Measurements from ENCODE around the gene ISL2. TPM values are rescaled to one million over a fixed set of nuclear protein-coding genes. Genes with fewer than 3 reads are reported as not detected.

Gene ISL2
- total and polyA plus RNA-seq, 2 of the 13 experiments (the other 11 are each of a cell fraction or from before 2014, with no cell fraction given) = 4.3 to 5.1 TPM

DNA sequence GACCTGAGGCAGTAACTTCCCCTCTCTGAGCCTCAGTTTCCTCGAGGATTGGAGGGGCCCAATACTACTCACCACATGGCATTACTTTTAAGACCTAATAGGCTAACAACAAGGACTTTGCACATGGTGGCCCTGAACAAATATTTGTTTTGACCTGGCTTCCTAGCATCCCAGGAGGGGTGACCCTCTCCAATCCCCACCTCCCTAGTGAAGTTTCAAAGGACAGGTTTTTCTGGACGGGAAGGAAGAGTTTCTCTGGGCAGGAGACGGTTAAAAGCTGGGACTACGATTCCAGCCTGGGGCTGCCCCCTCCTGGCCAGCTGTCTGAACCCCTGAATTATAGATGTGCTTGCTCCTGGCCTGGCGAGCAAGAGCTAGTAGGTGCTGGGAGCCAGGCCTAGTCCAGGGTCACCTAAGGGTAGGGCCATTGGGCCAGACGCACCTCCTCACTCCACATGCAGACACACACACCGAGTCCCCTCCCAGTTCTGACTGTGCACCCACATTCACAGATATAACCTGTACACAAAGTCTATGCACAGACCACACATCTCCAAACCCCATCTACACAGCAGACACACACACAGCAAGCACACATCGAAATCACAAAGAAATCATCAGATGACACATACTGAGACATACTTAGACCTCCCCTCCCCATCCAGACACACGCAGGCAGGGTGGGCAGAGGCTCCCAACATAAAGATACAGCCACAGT is 2.7 kb upstream of the ISL2 start (continued):
- TF ChIP-seq, protein P1, sequence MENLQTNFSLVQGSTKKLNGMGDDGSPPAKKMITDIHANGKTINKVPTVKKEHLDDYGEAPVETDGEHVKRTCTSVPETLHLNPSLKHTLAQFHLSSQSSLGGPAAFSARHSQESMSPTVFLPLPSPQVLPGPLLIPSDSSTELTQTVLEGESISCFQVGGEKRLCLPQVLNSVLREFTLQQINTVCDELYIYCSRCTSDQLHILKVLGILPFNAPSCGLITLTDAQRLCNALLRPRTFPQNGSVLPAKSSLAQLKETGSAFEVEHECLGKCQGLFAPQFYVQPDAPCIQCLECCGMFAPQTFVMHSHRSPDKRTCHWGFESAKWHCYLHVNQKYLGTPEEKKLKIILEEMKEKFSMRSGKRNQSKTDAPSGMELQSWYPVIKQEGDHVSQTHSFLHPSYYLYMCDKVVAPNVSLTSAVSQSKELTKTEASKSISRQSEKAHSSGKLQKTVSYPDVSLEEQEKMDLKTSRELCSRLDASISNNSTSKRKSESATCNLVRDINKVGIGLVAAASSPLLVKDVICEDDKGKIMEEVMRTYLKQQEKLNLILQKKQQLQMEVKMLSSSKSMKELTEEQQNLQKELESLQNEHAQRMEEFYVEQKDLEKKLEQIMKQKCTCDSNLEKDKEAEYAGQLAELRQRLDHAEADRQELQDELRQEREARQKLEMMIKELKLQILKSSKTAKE (CRISPR knock-in tag; IDR thresholded peaks at IDR 0.05; ENCODE audit: borderline replicate concordance) = no peak; the same call in 1 of the 2 replicates
- TF ChIP-seq, protein P2, sequence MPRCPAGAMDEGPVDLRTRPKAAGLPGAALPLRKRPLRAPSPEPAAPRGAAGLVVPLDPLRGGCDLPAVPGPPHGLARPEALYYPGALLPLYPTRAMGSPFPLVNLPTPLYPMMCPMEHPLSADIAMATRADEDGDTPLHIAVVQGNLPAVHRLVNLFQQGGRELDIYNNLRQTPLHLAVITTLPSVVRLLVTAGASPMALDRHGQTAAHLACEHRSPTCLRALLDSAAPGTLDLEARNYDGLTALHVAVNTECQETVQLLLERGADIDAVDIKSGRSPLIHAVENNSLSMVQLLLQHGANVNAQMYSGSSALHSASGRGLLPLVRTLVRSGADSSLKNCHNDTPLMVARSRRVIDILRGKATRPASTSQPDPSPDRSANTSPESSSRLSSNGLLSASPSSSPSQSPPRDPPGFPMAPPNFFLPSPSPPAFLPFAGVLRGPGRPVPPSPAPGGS (CRISPR knock-in tag; IDR thresholded peaks at IDR 0.05) = no peak; the same call in 1 of the 2 replicates
- TF ChIP-seq ZFP36 (IDR thresholded peaks at IDR 0.05; ENCODE audit: borderline replicate concordance, low read depth, low read length, partially characterized antibody) = no peak
- 0 out of 2 replicates have a peak, but pooled peaks have one; percentile 44 for TF ChIP-seq ZBTB7B (CRISPR knock-in tag; IDR thresholded peaks at IDR 0.05)
- TF ChIP-seq, protein P3, sequence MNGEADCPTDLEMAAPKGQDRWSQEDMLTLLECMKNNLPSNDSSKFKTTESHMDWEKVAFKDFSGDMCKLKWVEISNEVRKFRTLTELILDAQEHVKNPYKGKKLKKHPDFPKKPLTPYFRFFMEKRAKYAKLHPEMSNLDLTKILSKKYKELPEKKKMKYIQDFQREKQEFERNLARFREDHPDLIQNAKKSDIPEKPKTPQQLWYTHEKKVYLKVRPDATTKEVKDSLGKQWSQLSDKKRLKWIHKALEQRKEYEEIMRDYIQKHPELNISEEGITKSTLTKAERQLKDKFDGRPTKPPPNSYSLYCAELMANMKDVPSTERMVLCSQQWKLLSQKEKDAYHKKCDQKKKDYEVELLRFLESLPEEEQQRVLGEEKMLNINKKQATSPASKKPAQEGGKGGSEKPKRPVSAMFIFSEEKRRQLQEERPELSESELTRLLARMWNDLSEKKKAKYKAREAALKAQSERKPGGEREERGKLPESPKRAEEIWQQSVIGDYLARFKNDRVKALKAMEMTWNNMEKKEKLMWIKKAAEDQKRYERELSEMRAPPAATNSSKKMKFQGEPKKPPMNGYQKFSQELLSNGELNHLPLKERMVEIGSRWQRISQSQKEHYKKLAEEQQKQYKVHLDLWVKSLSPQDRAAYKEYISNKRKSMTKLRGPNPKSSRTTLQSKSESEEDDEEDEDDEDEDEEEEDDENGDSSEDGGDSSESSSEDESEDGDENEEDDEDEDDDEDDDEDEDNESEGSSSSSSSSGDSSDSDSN (CRISPR knock-in tag; IDR thresholded peaks at IDR 0.05) = peak; percentile 30; the same call in 1 of the 2 replicates
- TF ChIP-seq ZNF564 (CRISPR knock-in tag; IDR thresholded peaks at IDR 0.05) = no peak
- TF ChIP-seq, protein P4, sequence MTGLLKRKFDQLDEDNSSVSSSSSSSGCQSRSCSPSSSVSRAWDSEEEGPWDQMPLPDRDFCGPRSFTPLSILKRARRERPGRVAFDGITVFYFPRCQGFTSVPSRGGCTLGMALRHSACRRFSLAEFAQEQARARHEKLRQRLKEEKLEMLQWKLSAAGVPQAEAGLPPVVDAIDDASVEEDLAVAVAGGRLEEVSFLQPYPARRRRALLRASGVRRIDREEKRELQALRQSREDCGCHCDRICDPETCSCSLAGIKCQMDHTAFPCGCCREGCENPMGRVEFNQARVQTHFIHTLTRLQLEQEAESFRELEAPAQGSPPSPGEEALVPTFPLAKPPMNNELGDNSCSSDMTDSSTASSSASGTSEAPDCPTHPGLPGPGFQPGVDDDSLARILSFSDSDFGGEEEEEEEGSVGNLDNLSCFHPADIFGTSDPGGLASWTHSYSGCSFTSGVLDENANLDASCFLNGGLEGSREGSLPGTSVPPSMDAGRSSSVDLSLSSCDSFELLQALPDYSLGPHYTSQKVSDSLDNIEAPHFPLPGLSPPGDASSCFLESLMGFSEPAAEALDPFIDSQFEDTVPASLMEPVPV (CRISPR knock-in tag; IDR thresholded peaks at IDR 0.05) = no peak
- TF ChIP-seq PHB2 (IDR thresholded peaks at IDR 0.05; ENCODE audit: partially characterized antibody) = no peak
- 0 out of 2 replicates have a peak, but pooled peaks have one; percentile 28 for TF ChIP-seq KMT2B (CRISPR knock-in tag; IDR thresholded peaks at IDR 0.05)
- TF ChIP-seq MAFF (IDR thresholded peaks at IDR 0.05; ENCODE audit: low read depth, low read length) = no peak
- no peak for TF ChIP-seq ZFP1 (CRISPR knock-in tag; IDR thresholded peaks at IDR 0.05)
- no peak for TF ChIP-seq ZNF572 (CRISPR knock-in tag; IDR thresholded peaks at IDR 0.05)
- TF ChIP-seq, protein P5, sequence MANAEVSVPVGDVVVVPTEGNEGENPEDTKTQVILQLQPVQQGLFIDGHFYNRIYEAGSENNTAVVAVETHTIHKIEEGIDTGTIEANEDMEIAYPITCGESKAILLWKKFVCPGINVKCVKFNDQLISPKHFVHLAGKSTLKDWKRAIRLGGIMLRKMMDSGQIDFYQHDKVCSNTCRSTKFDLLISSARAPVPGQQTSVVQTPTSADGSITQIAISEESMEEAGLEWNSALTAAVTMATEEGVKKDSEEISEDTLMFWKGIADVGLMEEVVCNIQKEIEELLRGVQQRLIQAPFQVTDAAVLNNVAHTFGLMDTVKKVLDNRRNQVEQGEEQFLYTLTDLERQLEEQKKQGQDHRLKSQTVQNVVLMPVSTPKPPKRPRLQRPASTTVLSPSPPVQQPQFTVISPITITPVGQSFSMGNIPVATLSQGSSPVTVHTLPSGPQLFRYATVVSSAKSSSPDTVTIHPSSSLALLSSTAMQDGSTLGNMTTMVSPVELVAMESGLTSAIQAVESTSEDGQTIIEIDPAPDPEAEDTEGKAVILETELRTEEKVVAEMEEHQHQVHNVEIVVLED (CRISPR knock-in tag; IDR thresholded peaks at IDR 0.05; ENCODE audit: borderline replicate concordance) = peak; percentile 36; the same call in 1 of the 2 replicates
- TF ChIP-seq SPEN (CRISPR knock-in tag; IDR thresholded peaks at IDR 0.05; ENCODE audit: low read depth) = peak; percentile 37; the same call in 1 of the 2 replicates
- TF ChIP-seq HNF4G (IDR thresholded peaks at IDR 0.05; ENCODE audit: borderline replicate concordance, low read depth, low read length) = peak; percentile 23; the same call in 1 of the 2 replicates
- TF ChIP-seq HNF4G (CRISPR knock-in tag; IDR thresholded peaks at IDR 0.05; ENCODE audit: borderline replicate concordance, low read depth) = 0 out of 2 replicates have a peak, but pooled peaks have one; percentile 24
- TF ChIP-seq ZFP90 (CRISPR knock-in tag; IDR thresholded peaks at IDR 0.05; ENCODE audit: borderline replicate concordance) = no peak; the same call in 1 of the 2 replicates
